Ovary (tissue), 3 donors: ENCODE measurements around the gene CNOT10.

Experiments
- POLR2A ChIP-seq: fragments of 450-650 bp; IDR thresholded peaks from one replicate; pipeline ENCODE4 v1.6.1; 2017; ENCODE audit warnings: antibody characterized with exemption, mild to moderate bottlenecking, moderate library complexity
- TF ChIP-seq, protein P1 (sequence below), 3 donors: fragments of 450-650 bp in 2 of 3; fragments of 200-600 bp in 1 of 3; IDR thresholded peaks; one replicate each; pipeline versions ENCODE4 v1.5.1 to v1.8.0; 2016 to 2022; ENCODE audit warnings: antibody characterized with exemption in 3 of 3, mild to moderate bottlenecking in 1 of 3
- donor health status: DM: no; HTN: no; CAD: no.

GRCh38 chr3:32667072-32667582 is 17.9 kb upstream of the CNOT10 start:
- TF ChIP-seq, protein P1, sequence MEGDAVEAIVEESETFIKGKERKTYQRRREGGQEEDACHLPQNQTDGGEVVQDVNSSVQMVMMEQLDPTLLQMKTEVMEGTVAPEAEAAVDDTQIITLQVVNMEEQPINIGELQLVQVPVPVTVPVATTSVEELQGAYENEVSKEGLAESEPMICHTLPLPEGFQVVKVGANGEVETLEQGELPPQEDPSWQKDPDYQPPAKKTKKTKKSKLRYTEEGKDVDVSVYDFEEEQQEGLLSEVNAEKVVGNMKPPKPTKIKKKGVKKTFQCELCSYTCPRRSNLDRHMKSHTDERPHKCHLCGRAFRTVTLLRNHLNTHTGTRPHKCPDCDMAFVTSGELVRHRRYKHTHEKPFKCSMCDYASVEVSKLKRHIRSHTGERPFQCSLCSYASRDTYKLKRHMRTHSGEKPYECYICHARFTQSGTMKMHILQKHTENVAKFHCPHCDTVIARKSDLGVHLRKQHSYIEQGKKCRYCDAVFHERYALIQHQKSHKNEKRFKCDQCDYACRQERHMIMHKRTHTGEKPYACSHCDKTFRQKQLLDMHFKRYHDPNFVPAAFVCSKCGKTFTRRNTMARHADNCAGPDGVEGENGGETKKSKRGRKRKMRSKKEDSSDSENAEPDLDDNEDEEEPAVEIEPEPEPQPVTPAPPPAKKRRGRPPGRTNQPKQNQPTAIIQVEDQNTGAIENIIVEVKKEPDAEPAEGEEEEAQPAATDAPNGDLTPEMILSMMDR (IDR thresholded peaks at IDR 0.05): no peak
- TF ChIP-seq POLR2A: no peak
